Left cardiac atrium (tissue), 4 donors: ENCODE data around the gene LIN28B. TPM values are rescaled to one million over a fixed set of nuclear protein-coding genes. Genes with fewer than 3 reads are reported as not detected.

Source experiments
- ATAC-seq, 2 donors: fragments of 200-7000 bp; cut with Tn5 transposase; one replicate each; pipeline ENCODE4 v1.9.1; 2020; ENCODE audit warnings: mild to moderate bottlenecking in 2 of 2, moderate library complexity in 2 of 2
- DNase-seq: peaks from one replicate; pipeline ENCODE4 v3.0.0-alpha.2; 2020
- intact Hi-C, 2 donors: fragments of 100-400 bp; cut with DNase I; formaldehyde crosslinking; loops; one replicate each; pipeline versions ENCODE4 v1.14.1 to v1.15.1; 2022 to 2023
- total RNA-seq, 2 donors: library from RNA; stranded (reverse); fragmentation: NEBNext Ultra II Directional; extraction: Animal tissue kit (Norgen Biotek cat#: 25700); gene quantifications; one replicate each; pipeline ENCODE4 v1.2.1, GENCODE V29; 2021
- donor health status: DM: no; HTN: yes; CAD: no.
- donor health status: DM: no; HTN: yes; CAD: no; lungs with severe emphysema.
- donor health status: DM: yes; HTN: yes; CAD: no.
- donor health status: Dilated cardiomyopathy.

Gene LIN28B
- total RNA-seq, 2 donors from 2014 or later = not detected

DNA sequence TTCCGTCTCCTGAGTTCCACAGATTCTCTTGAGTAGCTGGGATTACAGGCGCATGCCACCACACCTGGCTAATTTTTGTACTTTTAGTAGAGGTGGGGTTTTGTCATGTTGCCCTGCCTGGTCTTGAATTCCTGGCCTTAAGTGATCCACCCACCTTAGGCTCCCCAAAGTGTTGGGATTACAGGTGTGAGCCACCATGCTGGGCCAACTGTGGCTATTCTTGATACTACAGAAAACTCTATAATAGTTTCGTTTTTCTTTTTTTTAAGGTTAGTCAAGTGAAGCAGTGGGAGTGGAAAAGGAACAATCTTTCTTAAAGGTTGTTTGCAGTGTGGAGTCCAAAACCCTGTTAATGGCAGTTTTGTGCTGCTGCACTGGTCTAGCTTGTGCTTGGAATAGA is 138.2 kb downstream of the LIN28B start:
- intact Hi-C loops = no loop called here
- ATAC-seq (no peak), DNase-seq (no peak)

DNA sequence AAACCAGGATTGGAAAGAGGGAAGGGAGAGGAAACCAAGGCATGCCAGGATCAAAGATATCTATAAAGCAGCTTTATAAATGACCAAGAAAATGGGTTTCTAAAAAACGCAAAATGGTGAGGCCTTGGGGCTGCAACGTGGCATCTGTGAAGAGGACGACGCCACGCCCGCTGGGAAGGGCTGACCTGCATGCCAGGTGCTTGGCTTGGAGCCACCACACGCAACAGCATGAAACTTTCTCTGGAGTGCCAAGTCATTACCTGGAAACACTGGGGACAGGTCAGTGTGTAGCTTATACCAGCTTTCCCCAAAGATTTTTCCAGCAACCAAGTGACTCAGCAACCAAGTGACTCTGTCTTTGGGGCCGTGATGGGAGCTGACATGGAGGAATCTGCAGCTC is 140.4 kb downstream of the LIN28B start:
- intact Hi-C loops = no loop called here
- DNase-seq (no peak), ATAC-seq (no peak)

DNA sequence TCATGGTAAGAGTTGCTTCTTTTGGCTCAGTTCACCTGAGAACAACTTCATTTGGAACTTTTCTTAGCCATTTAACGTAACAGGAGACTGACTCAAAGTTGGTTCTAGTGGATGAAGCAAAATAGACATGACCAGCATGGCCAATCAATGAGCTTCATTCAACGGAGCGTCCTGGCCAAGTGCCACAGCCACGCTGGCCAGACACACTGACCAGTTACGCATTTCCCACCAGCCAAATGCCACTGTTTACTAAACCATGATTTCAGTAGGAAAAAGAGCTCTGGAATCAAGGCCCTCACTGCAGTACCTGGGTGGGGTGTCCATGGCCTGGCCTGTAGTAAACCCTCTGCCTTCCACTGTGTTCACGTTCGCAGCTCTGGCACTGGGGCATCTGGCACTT is 142.5 kb downstream of the LIN28B start:
- DNase-seq (no peak), ATAC-seq (no peak)
- intact Hi-C loops = no loop called here

DNA sequence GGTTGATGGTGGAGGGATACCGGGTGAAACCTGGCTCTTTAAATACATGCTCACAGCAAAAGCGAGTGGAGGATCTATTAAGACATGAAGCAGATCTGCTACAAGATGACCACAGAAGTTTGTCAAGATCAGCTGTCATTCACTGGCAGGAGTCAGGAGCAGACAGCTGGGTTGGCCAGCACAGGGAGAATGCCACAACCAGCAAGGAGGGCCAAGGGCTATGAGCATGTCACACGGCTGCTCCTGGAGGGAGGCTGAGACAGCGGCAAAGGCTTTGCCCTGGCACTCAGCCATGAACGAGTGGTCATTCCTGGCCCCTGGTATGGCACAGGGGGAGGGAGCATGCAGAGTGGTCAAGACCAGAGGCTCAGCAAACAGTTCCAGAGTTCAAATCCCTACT is 145.3 kb downstream of the LIN28B start:
- DNase-seq = no peak
- intact Hi-C loops = no loop called here
- ATAC-seq = peak; percentile 27 to 63

DNA sequence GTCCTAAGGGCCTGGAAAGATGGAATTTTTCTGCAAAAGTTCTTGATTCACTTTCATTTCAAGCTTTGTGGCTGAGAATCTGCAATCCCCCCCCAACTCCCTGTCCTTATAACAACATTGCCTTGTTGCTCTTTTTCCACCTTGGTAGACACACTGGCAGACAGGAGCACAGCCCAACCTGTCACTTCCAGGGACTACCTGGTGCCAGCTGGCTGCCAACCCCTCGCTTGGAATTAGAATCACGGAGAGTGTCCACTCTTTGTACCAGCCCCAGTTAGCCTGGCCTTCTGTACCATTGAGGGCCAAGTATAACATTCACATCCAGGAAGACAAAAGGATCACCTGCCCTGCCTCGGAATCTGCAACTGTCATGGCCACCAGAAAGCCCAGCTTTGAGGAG is 148.2 kb downstream of the LIN28B start:
- DNase-seq = no peak
- ATAC-seq = no peak
- intact Hi-C loops = no loop called here

DNA sequence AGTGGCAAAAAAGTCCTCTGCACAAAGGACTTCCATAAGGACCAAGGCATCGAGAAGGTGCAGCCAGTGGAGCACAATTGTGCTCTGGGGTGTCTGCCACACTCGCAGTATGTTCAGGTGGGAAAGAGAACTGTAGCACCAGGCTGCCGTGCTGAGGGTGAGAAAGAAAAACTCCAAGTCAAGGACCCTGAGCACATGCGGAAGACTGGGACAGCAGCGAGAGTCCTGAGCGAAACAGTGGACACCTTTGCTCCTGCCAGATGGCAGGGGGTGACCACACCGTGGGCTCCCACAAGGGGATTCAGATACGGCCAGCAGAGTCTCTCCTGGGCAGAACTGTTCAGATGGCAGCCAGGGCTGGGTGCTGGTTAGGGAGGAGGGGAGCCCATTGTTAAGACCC is 149.4 kb downstream of the LIN28B start:
- intact Hi-C loops = no loop called here
- ATAC-seq (no peak), DNase-seq (no peak)

DNA sequence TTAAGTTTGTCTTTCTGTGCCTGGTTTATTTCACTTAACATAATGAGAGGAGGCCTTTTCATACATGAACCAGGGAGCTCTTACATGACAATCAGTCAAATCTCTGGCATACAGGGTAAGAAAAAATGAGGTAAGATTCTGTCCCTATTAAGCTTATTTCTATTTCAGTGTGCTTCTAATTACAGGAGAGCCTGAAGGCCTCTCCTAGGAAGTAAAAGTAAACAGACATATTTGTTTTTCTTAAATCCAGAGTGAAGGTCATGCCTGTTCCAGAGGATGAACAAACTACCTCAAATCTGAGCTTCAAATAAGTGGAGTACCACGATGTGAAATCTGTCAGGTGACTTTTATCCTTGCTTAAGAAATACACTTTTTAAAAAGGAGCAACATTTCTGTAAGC is 150.3 kb downstream of the LIN28B start:
- DNase-seq = no peak
- ATAC-seq = no peak
- intact Hi-C loops = no loop called here

DNA sequence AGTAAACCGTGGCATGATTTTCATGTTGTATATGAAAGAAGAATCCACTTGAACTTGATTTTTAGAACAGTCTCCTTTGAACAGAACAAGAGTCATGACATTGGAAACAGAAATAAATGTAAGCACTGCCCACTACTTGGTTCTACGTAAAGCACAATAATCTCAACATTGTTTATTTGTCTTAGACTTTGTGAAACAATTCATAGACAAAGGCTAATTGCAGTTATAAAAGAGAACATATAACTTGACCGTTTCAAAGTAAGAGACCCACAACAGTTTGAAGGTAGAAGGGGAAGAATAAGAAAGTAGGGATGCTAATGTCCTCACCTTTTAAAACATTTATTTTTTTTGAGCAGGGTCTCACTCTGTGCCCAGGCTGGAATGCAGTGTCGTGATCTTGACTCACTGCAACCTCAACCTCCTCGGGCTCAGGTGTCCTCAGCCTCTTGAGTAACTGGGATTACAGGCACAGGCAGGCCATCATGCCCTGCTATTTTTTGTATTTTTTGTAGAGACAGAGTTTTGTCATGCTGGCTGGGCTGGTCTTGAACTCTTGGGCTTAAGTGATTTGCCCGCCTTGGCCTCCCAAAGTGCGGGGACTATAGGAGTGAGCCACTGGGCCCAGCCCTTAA is 151.8 kb downstream of the LIN28B start:
- ATAC-seq (no peak), DNase-seq (no peak)
- intact Hi-C loops = no loop called here

DNA sequence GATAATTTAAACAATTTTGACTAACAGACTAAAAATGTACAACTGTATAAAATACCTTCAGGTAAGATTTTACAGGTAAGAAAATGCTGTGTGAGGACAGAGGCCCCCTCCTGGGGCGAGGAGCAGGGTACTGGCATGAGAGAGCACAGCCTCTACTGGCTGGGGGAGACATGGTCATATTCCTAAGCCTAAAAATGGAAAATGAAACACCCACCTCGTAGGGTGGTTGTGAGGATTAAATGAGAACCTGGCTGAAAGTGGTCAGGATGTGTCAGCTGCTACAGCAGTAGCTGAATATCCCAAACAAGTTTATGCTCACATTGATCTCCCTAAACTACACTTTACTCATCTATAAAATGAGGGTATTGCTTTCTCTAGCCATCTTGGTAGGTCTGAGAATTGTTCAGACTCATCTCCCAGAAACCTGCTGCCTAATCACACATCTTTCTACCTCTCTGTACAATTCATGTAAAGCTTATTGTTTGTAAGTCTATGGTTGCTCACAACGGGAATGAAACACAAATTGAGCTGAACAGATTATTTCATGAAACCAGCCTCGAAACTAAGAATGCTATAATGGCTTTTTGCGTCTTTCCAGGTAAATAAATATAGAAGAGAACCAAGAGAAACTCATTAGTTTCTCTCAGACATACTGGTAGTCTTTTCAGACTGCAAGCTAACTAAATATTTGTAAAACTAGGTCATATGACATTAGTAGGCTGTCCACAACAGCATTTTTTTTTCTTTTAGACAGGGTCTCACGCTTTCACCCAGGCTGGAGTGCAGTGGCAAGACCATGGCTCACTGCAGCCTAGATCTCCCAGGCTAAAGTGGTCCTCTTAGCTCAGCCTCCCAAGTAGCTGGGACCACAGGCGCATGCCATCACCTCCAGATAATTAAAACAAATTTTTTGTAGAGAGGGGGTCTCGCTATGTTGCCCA is 153.3 kb downstream of the LIN28B start:
- ATAC-seq = no peak
- intact Hi-C loops = no loop called here

DNA sequence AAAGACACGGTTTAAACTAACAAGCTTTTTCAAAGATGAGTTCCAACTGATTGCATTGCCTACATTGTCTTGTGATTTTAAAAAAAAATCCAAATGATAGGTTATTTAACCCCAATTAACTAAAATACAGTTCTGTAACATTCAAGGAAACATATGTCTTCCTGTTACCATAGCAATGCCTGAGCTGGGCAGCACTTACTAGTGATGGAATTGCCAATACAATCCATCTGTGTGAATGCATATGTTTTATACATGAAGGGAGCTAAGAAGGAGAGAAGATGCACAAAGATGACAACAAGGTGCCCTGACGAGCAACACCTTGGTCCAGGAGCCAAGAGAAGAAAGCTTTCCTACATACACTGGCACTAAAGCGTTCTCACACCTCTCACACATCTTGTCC is 154.2 kb downstream of the LIN28B start:
- ATAC-seq (no peak), DNase-seq (no peak)
- intact Hi-C loops = no loop called here

More for the DNA sequence above, 153.3 kb downstream of the LIN28B start:
- DNase-seq = no peak

DNA sequence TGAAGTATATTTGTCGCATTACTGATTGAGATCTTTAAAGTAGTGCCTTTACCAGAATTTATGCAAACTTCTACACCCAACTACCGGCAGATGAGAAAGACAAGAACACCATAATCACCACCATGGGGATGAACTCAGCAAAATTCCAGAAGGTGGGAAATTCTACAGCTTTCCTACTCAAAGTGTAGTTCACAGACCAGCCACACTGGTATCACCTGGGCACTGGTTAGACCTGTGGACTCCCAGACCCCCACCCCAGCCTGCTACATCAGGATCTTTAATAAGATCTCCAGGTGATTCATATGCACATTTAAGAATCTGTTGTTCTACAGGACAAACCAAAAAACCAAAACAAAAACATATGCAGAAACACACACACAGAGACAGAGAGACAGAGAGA is 155.0 kb downstream of the LIN28B start:
- intact Hi-C loops = no loop called here
- DNase-seq (no peak), ATAC-seq (no peak)

DNA sequence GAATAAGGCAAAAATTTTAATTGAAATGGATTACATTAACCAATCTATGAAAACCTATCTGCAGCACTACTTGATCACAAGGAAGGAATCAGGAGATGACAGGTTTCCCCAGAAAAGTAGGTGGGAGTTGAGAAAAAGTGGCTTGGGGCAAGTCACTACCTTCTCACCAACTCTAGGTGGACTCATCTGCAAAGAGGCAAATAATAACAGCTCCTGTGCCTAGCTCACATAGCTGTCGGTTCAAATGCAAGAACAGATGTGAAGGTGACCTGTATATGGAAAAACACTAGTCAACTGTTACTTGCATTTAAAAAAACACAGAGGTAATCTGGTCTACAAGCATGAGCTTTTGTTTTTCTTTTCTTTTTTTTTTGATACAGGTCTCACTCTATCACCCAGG is 155.7 kb downstream of the LIN28B start:
- DNase-seq = no peak
- no peak for ATAC-seq
- intact Hi-C loops = no loop called here

DNA sequence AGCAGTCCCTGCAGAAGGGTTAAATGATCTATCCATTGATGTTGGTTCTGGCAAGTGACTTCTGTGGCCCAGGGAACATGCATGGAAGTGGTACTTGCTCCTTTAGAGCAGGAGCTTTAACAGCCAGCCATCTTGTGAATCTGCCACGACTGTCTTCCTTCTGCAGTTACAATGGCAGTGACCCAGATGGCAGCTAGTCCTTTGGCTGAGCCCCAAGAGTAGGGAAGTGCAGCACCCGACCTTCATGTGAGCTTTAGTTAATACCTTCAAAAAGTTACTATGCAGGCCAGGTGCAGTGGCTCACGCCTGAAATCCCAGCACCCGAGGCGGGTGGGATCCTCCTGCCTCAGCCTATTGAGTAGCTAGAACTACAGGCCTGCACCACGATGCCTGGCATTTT is 156.5 kb downstream of the LIN28B start:
- DNase-seq (no peak), ATAC-seq (peak; percentile 49 to 59)
- intact Hi-C loops = no loop called here

DNA sequence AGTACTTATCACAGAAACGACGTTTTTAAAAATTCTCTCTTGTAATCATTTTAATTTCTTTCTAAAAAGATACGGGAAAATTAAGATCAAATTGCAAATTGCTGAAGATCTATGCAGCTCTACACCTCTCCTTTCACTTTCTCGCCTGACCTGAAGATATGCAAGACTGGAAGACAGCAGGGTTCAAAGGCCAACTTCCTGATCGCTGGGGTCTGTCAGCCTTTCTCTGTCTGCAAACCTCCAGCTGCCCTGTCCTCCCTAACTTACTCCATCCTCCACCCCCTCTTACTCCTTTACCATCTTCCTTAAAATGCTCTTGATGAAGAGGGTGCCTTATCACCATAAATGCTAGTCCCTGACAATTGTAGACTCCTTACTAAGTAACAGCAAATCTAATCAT is 159.2 kb downstream of the LIN28B start:
- no peak for DNase-seq
- intact Hi-C loops = no loop called here

DNA sequence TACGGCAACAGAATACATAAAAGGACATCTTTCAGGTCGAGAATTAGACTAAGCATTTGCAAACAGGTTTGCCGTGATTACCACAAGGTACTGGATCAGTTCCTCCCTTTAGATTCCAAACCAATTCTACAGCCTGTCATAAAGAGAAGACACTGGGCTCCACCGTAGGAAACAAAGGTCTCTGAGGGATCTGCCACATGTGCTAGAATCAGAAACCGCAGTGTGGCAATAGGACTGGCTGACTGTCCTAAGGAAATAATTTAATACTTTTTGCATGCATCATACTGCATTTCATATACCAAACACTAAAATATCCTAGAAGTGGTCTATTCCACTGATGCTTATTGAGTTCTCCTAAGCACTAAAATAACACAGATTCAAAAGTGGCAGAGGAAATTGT is 163.7 kb downstream of the LIN28B start:
- intact Hi-C loops = no loop called here
- ATAC-seq (no peak), DNase-seq (no peak)

More for the DNA sequence above, 159.2 kb downstream of the LIN28B start:
- no peak for ATAC-seq

DNA sequence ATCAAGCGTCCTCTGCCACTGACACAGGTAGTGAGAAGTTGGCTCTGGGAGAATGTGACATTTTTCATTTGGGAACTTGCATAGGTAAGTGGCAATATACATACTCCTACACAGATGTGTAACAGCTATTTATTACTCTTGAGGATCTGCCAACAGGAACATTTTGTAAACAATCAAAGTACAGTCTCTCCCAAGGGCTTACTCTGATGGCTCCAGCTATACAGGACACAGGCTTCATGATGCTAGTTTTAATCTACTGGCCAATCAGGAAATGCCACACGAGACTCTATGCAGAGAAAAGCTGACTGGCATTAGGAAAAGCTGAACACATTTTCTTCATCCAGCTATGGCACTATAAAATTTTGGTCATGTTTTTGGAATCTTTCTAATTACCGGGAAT is 165.1 kb downstream of the LIN28B start:
- DNase-seq = no peak
- ATAC-seq = no peak
- intact Hi-C loops = no loop called here

DNA sequence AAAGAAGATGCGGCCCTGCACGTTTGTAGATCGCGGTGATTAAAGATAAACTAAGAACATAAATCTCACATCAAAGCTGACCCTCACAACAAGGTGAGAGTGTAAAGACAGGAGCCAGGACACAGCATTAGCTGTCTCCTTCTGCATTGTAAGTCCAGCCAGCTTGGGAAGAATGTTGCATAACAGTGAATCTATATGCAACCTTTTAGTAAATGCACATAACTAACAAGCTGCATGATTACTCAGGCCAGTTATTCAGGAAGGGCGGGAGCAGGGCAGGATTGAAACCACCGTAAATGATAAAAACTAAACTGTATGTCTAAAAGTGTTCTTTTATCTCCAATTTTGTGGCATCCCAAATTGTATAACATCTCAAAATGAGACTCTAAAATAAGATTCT is 165.8 kb downstream of the LIN28B start:
- ATAC-seq (no peak), DNase-seq (no peak)
- intact Hi-C loops = no loop called here
